ENCODE data around the gene SOWAHA. TPM values are rescaled to one million over a fixed set of nuclear protein-coding genes. Genes with fewer than 3 reads are reported as not detected.

Gene SOWAHA
- total RNA-seq, 1 donor from 2014 or later, result not detected

DNA sequence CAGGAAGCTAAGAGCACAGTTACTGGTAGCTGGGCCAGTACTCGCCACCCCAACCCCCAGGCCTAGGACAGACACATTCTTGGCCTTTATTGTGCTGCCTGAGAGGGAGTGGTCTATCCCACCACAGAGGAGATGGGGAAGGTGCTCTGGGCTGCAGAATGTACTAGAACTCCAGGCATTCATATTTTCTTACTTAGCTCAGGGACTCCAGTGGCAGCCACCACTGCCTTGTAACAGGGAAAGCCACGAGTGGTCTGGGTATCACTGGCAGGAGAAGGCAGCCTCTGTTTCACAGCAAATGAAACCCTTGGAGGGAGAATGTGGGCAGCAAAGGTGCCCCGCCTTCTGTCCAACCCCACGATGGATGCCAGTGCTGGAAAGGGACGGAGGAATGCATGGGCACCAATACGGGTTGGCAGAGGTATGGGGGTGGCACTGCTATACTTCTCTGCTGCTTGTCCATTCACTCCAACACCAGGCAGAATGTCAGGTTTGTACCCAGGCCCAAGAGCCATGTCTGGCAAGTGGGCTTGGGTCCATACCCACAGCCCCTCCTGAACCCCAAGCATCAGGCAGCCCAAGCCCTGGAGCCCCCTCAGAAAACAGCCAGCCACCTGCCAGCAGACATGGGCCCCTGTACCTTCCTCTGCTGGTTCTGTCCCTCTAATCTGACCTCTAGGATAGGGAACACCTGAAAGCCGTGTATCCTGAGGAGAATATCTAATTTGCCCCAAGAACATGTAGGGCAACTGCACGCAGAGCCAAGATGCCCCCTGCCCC is 40.6 kb upstream of the SOWAHA start:
- Histone ChIP-seq H3K27me3 (ENCODE audit: control insufficient read depth, insufficient read depth, low read length) (no peaks in the 10 kb centered on the region), H3K36me3 (ENCODE audit: control insufficient read depth, insufficient read depth, low read length) (no peaks in the 10 kb centered on the region), H3K4me3 (ENCODE audit: low read depth, low read length) (no peak overlapping the region)
- DNase-seq (ENCODE audit: low read depth), result no peak
- TF ChIP-seq, protein P1, sequence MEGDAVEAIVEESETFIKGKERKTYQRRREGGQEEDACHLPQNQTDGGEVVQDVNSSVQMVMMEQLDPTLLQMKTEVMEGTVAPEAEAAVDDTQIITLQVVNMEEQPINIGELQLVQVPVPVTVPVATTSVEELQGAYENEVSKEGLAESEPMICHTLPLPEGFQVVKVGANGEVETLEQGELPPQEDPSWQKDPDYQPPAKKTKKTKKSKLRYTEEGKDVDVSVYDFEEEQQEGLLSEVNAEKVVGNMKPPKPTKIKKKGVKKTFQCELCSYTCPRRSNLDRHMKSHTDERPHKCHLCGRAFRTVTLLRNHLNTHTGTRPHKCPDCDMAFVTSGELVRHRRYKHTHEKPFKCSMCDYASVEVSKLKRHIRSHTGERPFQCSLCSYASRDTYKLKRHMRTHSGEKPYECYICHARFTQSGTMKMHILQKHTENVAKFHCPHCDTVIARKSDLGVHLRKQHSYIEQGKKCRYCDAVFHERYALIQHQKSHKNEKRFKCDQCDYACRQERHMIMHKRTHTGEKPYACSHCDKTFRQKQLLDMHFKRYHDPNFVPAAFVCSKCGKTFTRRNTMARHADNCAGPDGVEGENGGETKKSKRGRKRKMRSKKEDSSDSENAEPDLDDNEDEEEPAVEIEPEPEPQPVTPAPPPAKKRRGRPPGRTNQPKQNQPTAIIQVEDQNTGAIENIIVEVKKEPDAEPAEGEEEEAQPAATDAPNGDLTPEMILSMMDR (IDR thresholded peaks at IDR 0.05; ENCODE audit: insufficient read depth, low read length, severe bottlenecking), result no peak
- no peak for FAIRE-seq

DNA sequence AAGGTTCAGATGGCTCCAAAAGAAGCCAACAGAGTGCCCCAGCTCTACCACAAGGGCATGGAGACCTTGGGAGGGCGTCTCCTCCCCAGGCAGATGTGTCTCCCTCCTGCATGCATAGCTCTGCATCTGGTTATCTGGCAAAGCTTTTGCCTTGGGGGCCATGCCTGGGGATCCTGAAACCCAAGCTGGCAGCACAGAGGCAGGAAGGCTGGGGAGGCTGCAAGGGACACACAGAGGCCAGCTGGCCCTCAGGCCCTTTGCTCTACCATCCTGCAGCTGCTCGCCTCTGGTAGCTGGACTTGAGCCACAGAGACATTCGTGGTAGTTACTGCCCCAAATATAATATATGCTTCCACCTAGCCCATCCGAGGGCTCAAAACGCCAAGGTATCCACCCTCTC is 40.0 kb upstream of the SOWAHA start:
- no peaks in the 10 kb centered on the region for H3K27me3 ChIP-seq (ENCODE audit: control insufficient read depth, insufficient read depth, low read length)
- H3K36me3 ChIP-seq (ENCODE audit: control insufficient read depth, insufficient read depth, low read length), result no peaks in the 10 kb centered on the region
- no peak for FAIRE-seq
- no peak overlapping the region for H3K4me3 ChIP-seq (ENCODE audit: low read depth, low read length)
- DNase-seq (ENCODE audit: low read depth), result no peak
- TF ChIP-seq, protein P1 (IDR thresholded peaks at IDR 0.05; ENCODE audit: insufficient read depth, low read length, severe bottlenecking), result no peak

DNA sequence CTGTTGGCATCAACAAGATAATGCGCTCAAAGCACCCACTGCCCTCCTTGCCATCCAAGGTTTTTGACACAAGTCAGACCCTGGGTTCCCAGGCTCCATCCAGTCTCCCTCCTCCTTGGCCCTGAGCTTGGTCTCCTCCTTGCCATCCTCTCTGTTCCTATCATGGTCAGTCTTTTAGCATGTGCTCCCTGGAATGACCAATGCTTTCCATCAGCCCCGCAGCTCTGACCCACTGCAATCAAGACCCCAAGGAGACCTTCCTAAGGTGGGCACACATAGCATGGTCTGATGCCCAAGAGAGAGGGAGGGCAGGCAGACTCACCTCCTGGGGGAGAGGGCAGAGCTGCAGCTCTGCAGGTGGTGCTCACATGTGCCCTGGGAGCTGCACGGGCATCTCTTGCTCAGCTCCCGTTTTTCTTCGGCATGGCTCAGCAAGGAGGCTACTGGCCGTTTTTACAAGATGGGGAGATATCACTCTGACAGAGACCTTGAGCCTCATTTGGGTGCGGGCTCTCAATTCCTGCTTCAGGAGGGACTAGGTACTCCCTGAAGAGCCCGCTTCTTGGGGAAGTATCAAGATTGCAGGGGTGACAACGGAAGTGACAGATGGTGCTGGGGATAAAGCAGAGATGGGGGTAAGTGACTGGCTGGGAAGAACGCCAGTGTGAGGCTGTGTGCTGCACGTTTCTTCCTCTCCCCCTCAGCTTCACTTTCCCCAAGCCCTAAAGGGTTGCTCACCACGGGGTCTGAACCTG is 39.3 kb upstream of the SOWAHA start:
- Histone ChIP-seq H3K4me3 (ENCODE audit: low read depth, low read length) (no peak overlapping the region), H3K27me3 (ENCODE audit: control insufficient read depth, insufficient read depth, low read length) (no peaks in the 10 kb centered on the region), H3K36me3 (ENCODE audit: control insufficient read depth, insufficient read depth, low read length) (no peaks in the 10 kb centered on the region)
- FAIRE-seq (no peak), DNase-seq (ENCODE audit: low read depth) (no peak)
- TF ChIP-seq, protein P1 (IDR thresholded peaks at IDR 0.05; ENCODE audit: insufficient read depth, low read length, severe bottlenecking), result no peak

DNA sequence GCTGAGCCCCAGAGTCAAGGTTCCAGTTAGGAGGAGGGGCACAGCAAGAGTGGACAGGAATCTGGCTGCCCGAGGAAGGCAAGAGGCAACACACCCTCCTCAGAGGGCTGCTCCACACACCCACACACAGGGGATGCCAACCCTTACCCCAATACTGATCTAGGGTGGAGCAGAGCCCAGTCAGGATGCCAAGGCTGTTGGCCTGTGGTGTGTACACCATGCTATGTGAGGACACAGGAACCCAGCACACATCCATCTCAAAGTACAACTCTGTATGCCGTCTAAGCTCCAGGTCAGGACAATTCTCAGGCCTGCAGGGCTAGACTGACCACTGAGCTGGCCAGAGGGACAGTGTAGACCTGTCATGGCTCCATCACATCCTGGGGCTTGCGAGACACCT is 38.7 kb upstream of the SOWAHA start:
- TF ChIP-seq, protein P1 (IDR thresholded peaks at IDR 0.05; ENCODE audit: insufficient read depth, low read length, severe bottlenecking), result no peak
- no peak for DNase-seq (ENCODE audit: low read depth)
- no peak for FAIRE-seq
- Histone ChIP-seq H3K4me3 (ENCODE audit: low read depth, low read length) (no peak overlapping the region), H3K36me3 (ENCODE audit: control insufficient read depth, insufficient read depth, low read length) (no peaks in the 10 kb centered on the region), H3K27me3 (ENCODE audit: control insufficient read depth, insufficient read depth, low read length) (no peaks in the 10 kb centered on the region)

DNA sequence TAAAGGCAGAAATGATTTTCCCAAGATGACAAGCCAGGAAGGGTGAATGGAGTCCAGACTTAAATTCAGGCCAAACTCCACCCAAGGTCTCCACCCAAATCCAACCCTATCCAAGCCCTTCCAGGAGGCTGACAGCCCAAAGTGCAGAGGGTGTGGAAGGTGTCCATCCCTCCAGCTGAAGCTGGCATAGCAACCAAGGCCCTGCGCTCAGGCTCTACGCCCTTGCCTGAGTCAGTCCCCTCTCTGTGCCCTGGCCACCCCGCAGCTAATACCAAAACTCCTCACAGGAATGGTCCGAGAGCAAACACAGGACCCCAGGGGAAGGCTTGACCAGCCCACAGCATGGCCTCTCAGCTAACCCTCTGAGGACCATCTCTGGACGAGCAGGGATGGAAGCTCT is 38.2 kb upstream of the SOWAHA start:
- FAIRE-seq (no peak), DNase-seq (ENCODE audit: low read depth) (no peak)
- no peaks in the 10 kb centered on the region for H3K36me3 ChIP-seq (ENCODE audit: control insufficient read depth, insufficient read depth, low read length)
- TF ChIP-seq, protein P1 (IDR thresholded peaks at IDR 0.05; ENCODE audit: insufficient read depth, low read length, severe bottlenecking), result no peak
- no peaks in the 10 kb centered on the region for H3K27me3 ChIP-seq (ENCODE audit: control insufficient read depth, insufficient read depth, low read length)
- H3K4me3 ChIP-seq (ENCODE audit: low read depth, low read length), result no peak overlapping the region

Data from bronchial epithelial cell (primary cell).